IPS DF 4.7 (cell line): ENCODE results near the gene NETO2.
"Not testable (repeated sequence)": the region's sequence is repeated elsewhere in the genome, so short reads cannot be mapped to it uniquely, and the experiment has no call there.

Experiments used
- DNase-seq: peaks from one replicate; pipeline ENCODE4 v3.0.0-alpha.2; 2013; ENCODE audit warnings: low spot score; ENCODE audit errors: extremely low read depth

The NETO2 gene

DNA sequence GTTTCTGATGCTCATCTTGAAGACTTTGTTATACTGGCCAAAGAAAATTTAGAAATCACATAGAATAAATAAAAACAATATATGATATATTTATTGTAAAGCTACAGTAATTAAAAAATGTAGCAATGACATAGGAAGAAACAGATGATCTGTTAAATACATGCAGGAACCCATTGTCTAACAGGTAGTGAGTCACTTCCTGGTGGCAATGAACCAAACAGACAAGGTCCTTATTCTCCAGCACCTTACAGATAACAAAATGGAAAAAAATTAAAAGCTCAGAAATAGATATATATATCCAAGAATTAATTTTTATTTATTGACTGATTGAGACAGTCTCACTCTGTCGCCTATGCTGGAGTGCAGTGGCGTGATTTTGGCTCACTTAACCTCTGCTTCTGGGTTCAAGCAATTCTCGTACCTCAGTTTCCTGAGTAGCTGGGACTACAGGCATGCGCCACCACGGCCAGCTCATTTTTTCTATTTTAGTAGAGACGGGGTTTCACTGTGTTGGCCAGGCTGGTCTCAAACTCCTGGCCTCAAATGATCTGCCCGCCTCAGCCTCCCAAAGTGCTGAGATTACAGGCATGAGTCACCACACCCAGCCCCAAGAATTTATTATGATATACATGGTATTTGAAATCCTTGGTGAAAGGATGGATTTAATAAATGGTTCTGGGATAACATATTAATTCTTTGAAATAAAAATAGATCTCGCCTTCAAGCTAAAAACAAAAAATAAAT is 7.5 kb downstream of the NETO2 start:
- no peak for DNase-seq

DNA sequence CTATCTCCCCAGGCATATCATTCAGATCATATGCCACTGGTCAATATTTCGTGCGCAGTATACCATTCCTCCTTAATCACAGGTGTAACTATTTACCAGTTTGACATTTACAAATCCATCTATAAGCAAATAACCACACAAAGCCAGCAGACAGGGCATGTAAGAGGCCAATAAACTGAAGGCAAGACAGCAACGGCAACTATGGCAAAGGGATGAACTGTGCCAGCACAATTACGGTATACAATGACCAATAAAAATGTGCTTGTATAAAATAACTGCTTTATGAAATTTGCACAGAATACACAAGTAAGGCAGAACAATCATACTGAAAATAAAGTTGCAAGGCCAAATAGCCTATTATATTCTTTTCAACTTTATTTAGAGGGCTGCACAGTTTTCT is 9.2 kb downstream of the NETO2 start:
- DNase-seq: no peak

DNA sequence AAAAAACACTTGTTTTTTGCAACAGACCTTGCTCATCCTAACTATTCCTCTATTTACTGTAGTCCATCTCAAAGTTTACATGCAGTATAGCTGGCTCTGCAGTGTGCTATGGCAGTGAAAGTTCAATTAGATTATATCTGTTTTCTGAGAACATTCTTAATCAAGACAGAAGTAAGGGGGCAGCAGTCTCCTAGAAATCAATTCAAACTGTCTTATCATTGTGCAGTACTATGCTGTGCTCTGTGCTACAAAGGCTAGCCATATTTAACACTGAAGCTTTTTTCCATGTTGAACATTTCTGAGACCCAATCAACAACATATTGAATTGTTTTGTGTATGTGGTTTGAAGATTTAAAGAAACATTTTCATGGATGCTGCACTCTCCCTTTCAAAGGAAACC is 11.4 kb downstream of the NETO2 start:
- DNase-seq: no peak

DNA sequence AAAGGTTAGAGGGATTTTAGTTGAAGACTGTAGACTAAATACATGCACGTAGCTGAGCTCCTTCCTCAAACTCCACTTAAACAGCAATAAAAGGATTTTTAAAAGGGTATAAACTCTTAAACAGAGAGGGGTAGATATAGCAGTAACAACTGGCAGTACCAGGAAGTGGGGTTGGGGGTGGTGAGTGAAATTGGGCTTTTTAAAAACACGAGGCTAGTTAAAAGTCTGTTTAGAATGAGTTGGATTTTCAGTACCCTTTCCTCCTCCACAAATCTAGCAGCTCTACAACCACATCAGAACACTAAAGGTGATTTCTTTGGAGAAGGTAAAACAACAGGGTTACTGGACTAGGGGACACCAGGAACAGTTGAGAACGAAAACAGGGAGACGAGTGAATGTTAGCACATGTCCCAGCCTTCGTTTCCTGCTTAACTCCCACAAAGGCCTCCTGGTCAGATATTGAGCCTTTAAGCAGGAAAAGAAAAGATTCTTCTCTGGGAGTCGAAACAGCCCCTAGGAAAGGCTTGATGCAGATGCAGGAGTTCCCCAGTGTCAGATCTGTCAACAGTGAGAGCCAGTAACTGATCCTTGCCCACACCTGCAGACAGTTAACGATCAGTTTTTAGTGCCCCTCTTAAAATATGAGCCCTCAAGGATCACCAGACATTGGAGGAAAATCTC is 13.8 kb downstream of the NETO2 start:
- no peak for DNase-seq

DNA sequence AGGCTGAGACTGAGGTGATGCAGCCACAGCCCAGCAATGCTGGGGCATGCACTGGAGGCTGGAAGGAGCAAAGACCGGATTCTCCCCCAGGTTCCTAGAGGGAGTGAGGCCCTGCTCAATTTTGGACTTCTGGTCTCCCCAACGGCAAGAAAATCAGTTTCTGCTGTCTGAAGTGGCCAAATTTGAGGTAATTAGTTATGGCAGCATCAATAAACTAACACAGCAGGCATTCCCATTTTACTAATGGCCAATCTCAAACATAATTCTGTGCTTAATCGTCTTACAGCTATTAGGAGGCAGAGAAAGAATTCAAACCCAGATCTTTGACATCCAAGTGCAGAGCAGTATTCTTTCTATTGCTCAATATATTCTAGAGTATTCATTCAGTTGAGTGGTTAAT is 16.2 kb downstream of the NETO2 start:
- no peak for DNase-seq

DNA sequence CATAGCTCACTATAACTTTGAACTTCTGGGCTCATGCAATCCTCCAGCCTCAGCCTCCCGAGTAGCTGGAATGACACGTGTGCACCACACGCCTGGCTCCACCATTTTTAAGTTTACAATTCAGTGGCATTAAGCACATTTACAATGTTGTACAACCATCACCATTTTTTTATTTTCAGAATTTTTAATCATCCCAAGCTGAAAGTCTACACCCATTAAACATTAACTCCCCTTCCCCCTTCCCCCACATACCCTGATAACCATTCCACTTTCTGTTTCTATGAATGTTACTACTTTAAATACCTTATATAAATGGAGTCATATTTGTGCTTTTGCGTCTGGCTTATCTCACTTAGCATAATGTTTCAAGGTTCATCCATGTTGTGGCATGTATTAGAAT is 18.0 kb downstream of the NETO2 start:
- no peak for DNase-seq

DNA sequence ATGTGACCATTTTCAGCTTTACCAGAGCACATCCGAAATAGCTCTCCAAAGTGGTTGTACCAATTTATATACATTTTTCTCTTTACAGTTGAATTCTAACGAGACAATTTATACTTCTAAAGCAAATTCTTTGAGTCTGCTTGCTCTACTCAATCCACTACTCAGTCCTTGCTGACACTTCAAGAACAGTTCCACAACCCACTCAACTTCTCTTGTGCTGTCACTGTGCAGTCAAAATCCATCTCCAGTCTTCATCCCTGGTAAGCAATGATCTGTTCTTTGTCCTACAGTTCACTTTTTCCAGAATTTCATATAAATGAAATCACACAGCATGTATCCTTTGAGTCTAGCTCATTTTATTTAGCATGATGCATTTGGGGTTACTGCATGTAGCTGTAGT is 30.6 kb downstream of the NETO2 start:
- DNase-seq: no peak

DNA sequence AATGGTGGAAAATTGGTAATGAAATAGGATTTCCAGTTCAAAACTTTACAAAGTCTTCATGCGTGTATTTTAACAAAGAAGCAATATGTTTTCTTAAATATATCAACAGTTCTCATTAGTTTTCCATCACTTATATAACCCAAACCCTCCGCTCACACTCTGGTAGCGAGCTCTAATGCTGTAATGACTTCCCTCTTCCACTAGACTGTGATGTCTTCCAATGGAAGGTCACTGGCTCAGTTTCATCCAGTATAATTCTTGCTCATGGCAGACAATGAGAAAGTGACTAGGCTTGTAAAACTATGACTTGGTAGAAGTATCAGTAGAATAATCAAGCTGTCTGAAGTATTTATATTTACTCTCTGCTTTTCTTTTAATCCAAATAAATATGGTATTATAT is 32.8 kb downstream of the NETO2 start:
- no peak for DNase-seq

DNA sequence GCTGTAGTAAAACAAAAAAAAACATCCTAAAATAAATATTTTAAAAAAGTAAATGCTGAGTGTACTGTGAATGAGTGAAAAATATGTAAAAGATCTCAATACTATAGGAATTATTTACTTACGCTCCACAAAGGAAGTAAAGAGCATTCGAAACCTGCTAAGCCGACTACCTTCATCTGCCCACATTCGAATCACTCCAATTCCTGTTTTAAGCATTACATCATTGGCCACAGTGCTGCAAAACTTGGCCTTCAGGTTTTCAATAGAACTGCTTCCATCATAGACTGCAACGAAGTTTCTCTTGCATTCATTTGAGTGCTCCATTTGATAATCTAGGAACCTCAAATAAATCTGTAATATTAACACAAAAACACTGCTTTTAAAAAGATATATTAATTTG is 34.4 kb downstream of the NETO2 start:
- DNase-seq: no peak

DNA sequence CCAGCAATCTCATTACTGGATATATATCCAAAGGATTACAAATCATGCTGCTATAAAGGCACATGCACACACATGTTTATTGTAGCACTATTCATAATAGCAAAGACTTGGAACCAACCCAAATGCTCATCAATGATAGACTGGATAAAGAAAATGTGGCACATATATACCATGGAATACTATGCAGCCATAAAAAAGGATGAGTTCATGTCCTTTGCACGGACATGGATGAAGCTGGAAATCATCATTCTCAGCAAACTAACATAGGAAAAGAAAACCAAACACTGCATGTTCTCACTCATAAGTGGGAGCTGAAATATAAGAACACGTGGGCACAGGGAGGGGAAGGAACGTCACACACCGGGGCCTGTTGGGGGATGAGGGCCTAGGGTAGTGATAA is 40.8 kb downstream of the NETO2 start:
- not testable (repeated sequence) for DNase-seq

DNA sequence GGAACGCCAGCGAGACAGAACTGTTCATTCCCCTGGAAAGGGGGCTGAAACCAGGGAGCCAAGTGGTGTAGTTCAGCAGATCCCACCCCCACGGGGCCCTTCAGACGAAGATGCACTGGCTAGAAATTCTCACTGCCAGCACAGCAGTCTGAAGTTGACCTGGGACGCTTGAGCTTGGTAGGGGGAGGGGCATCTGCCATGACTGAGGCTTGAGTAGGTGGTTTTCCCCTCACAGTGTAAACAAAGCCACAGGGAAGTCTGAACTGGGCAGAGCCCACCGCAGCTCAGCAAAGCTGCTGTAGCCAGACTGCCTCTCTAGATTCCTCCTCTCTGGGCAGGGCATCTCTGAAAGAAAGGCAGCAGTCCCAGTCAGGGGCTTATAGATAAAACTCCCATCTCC is 46.6 kb downstream of the NETO2 start:
- not testable (repeated sequence) for DNase-seq

DNA sequence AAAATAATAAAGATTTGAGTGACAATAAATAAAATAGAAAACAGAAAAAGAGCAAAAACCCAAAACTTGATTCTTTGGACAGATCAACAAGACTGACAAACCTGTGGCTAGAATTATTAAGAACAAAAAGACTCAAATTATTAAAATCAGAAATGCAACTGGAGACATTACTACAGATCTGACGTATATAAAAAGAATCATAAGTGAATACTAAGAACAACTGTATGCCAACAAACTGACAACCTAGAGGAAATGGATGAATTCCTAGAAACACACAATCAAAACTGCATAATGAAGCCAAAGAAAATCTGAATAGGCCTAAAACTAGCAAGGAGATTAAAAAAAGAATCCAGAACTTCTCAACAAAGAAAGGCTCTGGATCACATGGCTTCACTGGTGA is 47.4 kb downstream of the NETO2 start:
- DNase-seq: no peak

DNA sequence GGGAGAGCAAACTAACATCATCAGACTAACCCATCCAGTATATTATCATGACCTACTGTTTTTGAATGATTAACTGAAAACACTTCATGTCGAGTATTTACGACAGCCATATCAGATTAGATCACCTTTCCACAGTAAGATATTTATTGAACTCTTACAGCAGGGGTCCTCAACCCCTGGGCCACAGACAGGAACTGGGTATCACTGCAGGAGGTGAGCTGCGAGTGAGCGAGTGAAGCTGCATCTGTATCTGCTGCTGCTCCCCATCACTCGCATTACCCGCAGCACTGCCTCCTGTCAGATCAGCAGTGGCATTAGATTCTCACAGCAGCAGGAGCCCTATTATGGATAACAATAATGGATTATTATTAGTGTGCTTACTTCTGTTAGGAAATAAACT is 59.5 kb downstream of the NETO2 start:
- no peak for DNase-seq

DNA sequence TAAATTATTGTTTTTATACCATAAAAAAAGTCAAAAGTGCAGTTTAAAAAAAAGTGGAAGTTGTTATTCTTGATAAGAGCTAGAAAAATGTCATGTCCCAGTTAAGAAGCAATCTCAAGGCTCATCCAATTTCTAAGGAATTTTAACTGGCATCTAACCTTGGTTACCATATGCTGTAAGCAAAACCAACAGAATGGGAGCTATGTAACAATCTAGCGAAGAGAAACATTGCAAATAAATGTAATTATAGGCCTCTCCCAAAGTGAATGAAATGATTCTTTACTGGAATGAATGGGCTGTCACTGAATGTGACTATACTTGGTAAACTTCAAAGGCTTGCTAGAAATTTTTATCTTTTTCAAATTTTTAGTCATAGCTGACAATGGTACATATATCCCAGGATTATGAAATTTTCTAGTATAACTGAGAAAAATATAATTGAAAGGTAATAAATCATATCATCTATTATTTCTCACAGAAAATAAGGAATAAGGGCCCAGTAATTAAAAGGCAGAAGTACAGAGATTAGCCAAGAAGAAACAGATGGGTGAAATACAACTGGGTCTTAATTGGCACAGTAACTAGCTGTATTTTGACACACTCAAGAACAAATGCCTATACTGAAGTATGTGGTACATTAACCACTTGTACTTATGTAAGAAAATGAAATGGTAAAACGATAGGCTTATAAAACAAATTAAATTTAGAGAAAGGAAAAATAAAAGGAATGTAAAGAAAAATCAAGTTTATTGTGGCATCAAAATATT is 61.5 kb downstream of the NETO2 start:
- no peak for DNase-seq

DNA sequence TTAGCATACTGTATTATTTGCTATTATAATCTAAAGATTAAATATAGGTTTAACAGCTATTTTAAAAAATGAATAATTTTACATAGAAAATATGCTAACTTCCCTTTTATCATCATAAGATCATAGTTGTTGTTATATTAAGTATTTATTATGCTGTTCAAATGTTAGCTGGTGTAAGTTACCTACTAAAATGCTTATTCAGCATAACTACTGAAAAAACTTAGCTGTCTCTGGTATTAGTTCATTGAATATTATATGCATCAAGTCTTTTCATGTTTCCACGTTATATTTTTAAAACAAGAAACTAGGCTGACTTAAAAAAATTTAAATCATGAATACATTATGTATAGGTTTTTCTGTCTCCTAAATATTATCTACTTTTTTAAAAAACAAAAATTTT is 62.6 kb downstream of the NETO2 start:
- DNase-seq: no peak

DNA sequence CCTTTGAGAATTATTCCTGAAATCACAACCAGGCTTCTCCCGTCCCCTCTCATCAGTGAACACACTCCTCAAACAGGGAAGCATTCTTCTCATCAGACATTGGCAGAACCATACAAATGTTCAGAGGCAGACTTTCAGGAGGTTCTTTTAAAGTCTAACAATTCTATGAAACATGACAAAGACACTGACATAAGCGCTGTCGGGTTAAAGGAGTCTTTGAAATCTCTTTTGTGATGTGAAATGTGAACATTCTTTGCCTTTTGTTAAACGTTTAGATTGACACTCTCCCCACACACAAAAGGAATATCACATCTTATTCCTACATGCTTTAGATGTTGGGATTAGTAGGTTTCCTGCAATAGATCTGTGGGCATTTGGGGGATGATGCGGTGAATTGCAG is 63.9 kb downstream of the NETO2 start:
- no peak for DNase-seq

DNA sequence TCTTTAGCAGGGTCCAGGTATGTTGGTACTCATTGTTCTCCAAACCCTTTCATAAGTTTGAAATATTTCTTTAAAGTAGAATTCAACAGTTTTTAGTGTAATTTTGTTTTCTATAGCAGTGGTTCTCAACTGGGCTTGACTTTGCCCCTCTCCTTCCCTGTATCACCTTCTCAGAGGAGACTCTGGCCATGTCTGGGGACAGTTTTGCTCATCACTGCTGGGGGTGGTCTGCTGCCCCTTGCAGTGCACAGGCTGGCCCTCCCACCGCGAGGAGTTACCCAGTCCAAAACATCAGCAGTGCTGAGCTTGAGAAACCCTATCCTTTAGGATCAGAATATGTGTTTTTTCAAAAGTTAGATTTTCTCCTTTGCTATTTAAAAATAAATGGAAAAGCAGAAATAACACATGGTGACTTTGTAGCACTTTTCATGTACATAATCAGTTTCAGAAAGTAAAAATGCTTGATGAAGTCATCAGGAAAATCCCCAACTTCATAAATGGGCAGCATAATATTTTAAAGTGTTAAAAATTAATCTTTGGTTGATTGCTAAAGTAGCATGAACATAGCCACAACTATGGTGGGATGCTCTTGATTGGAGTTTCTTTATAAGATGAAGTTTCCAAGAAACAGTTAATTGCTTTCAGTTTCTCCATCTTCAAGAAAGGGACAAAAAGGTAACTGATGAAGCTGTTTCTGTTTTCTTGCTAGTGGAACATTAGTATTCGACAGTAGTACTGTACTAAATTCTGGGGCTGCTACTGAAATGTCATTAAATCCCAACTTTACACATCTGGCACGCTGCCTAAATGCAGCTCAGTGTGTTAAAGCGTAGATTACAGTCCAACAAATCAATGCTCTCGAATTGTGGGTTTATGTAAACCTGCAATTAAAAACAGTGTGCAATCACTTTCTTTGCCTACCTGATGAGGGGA is 70.3 kb downstream of the NETO2 start:
- DNase-seq: no peak

DNA sequence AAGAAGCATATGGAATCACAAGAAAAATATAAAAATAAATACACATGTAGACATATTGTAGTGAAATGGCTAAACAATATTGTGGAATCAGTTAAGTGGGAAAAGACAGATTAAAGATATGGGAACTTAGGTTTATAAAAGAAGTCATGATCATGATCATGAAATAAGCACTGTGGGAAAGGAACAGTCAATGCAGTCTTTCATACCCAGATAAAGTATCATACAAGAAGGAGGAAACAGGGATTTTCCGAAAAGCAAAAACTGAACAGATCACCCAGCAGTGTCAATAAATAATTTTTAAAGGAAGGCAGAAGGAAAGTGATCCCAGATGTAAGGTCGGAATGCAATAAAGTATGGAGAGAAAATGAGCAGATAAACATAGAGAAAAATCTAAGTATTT is 71.6 kb downstream of the NETO2 start:
- DNase-seq: no peak

DNA sequence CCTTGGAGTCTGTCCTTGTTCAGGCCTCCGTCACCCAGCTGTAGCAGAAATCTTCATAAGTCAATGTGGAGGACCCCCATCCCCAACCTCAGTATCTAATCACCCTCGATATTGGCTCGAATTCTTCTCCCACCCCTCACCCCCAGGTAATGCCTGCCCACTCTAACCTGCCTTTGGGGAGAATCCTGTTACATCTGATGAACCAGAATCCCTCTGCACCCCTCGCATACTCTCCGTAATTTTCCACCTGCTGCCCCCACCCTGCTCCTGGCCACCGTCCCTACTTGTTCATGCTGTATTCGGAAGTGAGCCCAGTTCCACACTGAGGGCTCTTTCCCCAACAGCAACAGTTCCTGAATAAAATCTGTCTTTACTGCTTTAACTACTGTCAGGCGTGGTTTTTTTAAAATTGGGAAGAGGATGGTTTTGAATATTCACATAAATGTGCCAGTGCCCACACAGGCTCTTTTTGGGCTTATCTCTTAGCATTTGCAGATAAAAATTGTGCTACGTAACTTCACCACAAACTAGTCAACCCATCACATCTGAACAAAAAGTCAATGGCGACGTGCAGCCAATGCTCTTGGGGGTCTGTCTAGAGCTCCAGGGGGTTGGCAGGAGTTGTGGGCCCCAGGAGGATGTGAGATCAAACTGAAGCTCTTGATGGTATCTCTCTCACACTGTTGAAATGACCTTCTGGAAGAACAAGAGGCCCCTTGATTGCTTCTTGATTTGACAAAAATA is 73.7 kb downstream of the NETO2 start:
- no peak for DNase-seq

DNA sequence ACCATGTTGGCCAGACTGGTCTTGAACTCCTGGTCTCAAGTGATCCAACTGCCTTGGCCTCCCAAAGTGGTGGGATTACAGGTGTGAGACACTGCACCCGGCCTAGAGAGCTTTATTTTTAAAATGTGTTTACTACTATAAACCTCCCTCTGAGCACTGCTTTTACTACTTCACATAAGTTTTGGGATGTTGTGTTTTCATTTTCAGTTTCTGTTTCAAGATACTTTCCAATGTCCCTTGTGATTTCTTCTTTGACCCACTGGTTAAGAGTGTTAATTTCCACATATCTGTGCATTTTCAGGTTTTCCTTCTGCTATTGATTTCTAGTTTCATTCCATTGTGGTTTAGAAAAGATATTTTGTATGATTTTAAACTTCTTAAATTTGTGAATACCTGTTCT is 74.4 kb downstream of the NETO2 start:
- no peak for DNase-seq

DNA sequence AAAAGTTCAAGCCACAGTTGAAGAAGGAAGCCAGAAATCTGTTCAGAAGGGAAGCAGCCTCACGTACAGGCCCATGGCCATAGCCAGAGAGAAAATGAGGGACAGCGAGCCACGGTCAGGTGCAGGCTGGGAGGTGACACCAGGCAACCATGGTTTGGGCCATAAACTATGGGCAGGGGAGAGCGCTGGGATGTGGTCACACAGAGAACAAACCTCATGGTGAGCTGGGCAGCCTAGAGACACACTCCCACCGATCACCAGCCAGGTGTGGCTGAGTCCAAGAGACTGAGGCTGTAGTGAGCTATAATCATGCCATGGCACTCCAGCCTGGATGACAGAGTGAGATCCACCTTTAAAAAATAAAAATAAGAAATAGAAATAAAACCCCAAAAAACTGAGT is 76.5 kb downstream of the NETO2 start:
- no peak for DNase-seq
